GM19395 (cell line): ENCODE data around the gene SLC25A18.

Experiments
- ATAC-seq: cut with Tn5 transposase; IDR thresholded peaks from one replicate; pipeline ENCODE4 v1.9.1; 2021; ENCODE audit warnings: mild to moderate bottlenecking, moderate library complexity; ENCODE audit not compliant: unreplicated experiment

Gene SLC25A18

DNA sequence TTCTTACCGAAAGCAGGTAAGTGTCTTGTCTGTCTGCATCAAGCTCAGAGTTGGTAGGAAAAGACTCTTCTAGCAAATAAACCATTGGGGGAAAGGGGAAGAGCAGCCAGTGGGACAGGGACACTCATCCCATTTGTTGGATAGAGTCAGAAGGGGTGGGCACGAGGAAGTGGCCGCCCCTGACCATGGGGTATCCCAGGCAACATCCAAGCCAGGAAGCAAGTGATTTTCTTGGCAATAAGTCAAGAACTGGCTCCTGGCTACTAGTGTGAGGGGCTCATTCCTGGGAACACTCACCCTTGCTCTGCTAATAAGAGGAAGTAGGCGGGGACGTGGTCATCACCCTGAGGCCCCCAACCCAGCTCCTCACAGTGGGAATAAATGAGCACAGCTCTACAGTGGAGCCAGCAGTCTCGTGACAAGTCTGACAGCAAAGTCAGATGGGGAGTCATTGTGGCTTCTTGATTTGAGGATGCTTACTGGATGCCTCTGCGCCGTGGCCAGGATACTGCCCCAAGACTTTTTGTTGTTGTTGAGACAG lies 6.7 kb downstream of the SLC25A18 start:
- no peak for ATAC-seq

DNA sequence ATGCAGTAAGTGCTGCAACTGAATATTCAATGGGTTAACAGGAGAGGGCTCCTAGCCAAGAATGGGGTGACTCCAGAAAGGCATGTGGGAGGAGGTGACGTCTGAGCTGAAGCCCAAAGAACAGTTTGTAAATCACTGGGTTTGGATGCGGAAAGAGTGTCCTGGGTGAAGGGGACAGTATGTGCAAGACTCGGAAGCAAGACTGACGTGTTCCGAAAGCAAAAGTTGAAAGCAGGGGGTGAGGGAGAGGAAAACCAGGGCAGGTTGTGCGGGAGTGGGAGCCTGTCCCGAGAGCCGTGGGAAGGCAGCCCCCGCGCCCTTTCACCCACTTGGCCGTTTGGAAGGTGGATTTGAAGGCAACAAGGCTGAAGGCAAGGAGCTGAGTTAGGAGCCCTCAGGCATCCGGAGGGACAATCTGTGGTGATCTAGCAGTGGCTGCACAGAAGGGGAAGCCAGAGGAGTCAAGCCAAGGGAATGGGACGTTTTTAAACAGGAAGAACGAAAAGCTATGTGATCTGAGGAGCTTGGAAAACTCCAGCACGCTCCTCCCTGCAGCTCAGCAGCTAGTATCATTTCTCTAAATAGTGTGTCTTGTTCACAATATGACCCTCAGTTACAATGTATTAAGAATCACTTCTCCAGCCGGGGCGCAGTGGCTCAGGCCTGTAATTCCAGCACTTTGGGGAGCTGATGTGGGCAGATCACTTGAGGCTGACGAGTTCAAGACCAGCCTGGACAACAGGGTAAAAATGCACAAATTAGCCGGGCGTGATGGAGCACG lies 7.7 kb downstream of the SLC25A18 start:
- no peak for ATAC-seq

DNA sequence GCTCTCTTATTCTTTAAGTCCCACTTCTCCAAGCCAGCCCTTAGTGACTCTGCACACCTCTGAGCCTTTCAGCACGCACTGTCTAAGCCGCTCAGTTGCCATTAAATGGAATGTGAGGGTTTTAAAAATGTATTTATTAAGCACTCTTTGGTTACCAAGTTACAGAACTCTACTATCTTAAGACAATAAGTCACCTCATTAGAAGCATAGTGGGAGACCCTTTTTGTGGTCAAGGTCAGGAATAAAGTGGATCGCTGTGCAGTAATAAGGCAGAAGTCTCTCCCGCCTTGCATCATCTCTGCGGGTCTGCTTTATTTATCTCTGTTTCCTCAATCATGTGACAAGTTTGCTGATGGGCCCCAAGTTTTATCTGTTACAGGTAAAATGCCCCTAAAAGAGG lies 11.9 kb downstream of the SLC25A18 start:
- ATAC-seq = no peak

DNA sequence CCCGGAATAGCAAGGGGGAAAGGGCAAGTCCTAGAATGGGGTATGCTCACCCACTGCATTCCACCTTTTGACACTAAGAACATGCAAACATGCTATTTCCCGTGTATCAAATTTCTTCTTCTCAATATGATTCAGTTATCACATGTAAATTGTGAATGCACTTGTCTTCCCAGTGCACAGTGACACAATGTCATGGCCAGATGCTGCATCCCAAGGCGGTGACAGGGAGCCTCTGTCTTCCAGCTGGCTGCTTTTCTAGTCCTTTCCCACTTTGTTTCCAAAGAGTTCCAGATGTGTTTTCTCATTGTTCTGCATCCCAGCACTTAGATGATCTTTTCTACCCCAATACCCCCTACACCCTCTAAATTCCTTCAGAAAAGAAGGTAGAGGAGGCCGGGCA lies 12.4 kb downstream of the SLC25A18 start:
- no peak for ATAC-seq

DNA sequence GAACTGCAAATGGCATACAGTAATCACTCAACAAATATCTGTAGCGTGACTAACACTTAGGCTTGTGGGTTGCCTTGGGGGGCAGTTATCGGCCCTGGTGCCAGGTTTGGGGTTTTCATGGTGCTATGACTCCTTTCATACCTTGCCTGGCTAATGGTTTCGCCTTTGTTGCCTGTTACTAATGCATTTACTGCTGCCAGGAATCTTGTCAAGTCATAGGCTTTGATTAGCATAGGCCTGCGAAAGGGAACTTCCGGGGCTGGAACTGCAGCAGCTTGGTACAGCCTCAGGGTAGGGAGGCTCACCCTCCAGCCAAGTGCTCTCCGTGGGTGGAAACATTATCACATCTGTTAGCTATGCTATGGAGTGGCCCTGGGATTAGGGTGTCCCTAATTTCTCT lies 13.2 kb downstream of the SLC25A18 start:
- ATAC-seq = no peak

DNA sequence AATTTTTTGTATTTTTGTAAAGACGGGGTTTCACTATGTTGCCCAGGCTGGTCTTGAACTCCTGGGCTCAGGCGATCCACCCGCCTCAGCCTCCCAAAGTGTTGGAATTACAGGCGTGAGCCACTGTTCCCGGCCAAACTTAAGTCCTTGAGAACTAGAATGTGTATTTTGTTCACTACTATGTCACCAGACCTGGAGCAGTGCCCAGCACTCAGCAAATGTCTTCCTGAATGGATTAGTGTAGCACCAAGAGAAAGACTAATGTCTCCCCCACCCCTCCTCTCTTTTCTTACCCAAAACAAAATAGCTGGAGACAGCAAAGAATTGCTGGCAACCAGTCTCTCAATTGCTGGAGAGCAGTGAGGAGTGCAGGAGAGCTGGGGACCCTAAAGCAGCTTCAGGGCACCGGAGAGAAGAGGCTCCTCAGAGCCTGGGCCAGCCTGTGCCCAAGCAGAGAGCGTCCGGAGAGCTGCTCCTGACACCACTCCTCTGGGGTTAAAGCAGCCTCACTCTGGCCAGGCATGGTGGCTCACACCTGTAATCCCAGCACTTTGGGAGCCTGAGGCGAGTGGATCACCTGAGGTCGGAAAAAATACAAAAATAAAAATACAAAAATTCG lies 14.9 kb downstream of the SLC25A18 start:
- ATAC-seq = no peak

DNA sequence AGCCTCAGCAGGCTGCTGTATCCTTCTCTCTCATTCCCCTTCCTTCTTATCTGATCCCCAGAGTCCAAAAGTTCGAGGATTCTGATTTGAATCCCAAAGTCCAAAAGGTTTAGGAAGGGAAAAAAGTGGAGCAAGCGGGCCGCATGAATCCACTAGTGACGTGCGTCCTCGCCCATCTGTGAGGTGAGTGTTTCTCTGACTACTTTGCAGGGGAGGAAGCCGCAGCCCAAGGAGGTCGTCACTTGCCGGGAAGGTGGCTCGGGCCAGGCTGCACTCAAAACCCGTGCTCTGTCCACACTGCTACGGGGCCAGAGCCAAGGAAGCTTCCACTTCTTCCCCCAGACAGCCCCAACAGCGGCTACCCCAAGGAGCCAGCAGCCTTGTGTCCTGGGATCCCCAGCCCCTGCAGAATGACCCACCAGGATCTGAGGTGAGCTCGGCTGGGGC lies 16.3 kb downstream of the SLC25A18 start:
- ATAC-seq = no peak

DNA sequence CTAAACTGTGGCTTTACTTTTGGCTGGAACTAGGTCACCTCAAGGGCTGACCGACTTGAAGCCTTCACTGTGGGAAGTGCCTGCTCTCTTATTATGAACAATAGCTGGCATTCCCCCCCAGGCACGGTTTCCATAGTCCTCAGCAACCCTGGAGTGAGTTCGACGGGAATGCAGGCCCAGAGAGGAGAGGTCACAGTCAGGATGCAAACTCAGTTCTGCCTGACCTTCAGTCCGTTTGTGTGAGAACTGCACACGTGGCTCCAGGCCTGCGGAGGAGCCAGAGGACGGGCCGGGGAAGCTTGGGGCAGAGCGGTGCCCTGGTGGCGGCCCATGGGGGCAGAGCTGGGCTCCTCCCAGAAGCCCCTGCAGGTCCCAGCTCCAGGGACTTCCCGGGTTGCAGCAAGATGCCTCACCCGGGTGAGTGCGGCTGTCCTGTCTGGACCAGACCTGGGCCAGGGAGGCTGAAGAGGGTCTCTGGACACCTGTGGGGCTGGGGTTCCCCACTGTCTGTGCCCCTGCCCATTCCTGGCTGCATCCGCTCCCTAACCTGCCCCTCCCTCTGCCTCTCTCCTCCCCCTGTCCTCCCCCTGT lies 17.2 kb downstream of the SLC25A18 start:
- no peak for ATAC-seq

DNA sequence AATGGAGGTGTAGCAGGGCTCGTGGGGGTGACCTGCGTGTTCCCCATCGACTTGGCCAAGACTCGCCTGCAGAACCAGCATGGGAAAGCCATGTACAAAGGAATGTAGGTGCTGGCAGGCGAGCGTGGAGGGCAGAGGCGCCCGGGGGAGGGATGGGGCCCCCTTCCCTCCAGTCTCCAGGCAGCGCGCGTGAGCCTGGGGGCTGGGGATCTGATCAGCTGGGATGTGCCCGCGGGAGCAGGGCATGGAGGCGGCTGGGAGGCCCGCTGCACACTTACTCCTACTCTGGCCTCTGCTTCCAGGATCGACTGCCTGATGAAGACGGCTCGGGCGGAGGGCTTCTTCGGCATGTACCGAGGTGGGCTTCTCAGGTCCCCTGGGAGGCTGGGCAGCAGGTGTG lies 17.8 kb downstream of the SLC25A18 start:
- ATAC-seq = no peak

DNA sequence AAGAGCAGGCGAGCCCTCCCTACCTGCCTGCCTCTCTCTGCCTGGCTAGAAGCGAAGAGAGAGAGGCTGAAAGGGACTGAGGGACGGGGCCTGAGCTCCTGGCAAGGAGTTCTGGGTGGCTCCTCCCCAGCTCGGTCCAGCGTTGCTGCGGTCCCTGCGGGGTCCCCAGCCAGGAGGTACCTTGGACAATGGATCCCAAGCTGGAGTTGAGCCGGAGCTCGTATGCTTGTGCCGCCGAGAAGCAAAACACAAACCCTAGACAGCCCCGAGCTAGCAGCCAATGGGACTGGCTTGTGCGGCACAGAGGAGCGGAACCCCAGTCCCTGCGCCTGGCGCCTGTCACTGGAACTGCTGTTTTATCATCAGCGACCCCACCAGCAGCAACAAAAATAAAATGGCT lies 18.3 kb downstream of the SLC25A18 start:
- ATAC-seq = no peak

DNA sequence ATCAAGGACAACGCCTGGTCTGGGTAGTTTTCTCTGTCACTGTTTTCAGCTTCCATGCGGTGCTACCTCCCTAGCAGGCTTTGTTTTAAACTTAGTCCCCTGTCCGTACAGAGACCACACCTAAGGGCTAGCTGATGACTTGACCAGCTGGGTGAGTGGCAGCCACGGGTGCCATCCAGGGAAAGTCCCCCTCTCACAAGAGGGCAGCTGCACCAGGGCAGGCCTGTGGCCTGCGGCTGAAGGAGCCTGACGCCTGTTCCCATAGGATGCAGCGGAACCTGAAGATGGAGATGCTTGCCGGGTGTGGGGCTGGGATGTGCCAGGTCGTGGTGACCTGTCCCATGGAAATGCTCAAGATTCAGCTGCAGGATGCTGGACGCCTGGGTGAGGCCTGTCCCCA lies 19.9 kb downstream of the SLC25A18 start:
- no peak for ATAC-seq

DNA sequence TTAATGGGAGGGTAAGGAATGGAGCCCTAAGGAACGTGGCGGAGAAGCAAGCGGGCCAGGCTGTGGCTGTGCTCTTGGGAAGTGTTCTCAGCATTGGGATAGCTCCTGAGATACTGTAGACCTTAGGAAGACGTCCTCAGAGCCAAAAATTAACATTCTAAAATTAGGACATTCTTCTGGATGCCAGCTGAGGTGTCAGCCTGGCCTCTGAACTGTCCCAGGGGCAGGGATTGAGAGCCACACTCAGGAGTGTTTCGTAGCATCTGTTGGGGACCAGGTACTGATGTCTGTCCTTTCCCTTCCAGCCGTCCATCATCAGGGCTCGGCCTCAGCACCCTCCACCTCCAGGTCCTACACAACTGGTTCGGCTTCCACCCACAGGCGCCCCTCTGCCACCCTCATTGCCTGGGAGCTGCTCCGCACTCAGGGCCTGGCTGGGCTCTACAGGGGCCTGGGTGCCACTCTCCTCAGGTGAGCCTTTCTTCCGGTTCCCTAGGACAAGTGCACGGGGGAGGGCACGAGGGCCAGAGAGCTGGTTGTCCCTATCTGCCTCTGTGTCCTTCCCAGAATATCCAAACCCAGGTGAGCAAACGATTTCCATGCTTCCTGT lies 23.6 kb downstream of the SLC25A18 start:
- ATAC-seq = no peak

DNA sequence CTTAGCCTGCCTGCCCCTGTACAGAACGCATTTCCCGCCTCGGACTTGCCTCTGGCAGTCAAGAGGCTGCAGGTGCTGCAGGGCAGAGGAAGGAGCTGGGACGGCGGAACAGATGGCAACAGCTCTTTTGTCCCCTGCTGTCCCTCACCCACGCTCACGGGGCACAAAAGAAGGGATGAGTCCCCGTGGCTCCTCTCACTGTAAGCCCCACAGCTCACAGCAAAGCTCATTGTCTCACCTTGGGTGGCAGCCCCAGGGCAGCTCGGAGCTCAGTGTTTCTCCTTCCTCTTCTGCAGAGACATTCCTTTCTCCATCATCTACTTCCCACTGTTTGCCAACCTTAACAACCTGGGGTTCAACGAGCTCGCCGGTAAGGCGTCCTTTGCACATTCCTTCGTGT lies 24.3 kb downstream of the SLC25A18 start:
- no peak for ATAC-seq

DNA sequence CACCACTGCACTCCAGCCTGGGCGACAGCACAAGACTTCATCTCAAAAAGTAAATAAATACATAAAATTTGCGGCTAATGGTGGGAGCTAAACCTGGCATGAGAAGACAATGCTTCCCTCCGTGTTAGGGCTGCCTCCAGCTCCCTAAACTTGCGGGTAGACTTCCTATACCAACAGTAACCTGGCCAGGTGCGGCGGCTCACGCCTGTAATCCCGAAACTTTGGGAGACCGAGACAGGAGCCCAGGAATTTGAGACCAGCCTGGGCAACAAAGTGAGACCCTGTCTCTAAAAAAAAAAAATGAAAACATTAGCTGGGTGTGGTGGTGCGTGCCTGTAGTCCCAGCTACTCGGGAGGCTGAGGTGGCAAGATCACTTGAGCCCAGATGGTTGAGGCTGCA lies 25.3 kb downstream of the SLC25A18 start:
- ATAC-seq = no peak

DNA sequence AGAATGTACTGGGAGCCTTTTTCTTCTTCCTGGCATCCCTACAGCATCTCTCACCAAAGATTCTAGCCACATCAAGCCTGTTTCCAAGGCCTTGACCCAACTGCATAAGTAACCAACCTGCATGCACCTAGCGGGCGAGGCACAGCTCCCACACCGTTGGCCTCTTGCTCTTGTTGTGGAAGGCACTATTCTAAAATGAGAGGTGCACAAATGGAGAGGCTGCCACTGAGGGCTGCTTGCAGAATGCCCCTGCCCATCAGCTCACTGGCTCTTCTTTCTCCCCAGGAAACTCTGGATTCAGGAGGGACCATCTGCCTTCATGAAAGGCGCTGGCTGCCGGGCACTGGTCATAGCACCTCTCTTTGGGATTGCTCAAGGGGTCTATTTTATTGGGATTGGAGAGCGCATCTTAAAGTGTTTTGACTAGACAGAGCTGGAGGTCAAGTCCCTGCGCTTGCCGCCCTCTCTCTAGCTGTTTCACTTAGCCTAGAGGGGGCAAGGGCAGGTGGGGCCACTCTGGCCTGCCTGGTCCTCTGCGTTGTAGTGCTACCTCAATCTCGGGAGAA lies 26.6 kb downstream of the SLC25A18 start:
- no peak for ATAC-seq

DNA sequence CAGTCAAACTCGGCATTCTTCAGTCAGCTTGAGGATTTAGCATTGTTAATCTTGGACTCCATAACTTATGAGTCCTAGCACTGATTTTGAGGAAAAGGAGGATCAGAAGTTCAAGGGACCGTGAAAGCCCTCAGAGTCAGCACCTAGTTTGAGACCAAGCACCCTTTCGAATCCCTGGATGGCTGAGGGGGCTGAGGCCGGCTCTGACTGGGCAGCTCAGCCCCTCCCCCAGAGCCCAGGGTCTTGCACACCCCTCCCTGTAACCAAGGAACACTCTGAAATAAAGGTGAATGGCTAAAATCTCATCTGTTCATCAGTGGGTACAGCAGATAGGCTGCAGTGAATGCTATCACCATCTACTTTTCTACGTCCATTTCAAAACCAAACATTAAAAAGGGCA lies 27.3 kb downstream of the SLC25A18 start:
- ATAC-seq = no peak

DNA sequence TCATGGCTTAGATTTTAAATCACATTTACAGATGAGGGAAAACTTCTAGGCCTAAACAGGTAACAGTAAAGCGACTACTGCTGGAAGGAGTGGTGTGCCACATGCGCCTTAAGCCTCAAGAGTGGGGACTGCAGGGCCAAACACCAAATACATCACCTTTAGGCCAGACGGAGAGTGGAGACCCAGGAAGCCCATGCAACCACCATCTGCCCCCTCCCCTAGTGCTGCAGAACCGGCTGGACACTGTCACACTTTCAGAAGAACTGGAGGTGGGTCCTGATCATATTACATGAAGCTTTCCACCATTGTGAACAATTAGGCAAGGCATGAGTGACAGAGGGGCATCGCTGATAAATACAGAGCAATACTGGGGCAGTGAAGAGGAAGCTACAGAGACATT lies 28.9 kb downstream of the SLC25A18 start:
- ATAC-seq = no peak

DNA sequence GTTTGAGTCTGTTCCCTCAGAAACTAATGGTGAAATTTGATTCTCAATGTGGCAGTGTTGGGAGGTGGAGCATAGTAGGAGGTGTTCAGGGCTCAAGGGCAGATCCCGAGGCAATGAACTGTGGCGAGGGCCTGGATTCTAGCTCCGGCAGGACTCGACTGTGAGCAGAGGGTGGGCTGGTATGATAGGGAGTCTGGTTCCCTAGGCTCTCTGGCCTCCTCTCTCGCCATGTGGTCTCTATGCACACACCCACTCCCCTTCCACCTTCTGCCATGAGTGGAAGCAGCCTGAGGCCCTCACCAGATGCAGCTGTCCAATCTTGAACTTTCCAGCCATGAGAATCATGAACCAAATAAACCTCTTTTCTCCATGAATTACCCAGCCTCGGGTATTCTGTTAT lies 32.9 kb downstream of the SLC25A18 start:
- ATAC-seq = no peak

DNA sequence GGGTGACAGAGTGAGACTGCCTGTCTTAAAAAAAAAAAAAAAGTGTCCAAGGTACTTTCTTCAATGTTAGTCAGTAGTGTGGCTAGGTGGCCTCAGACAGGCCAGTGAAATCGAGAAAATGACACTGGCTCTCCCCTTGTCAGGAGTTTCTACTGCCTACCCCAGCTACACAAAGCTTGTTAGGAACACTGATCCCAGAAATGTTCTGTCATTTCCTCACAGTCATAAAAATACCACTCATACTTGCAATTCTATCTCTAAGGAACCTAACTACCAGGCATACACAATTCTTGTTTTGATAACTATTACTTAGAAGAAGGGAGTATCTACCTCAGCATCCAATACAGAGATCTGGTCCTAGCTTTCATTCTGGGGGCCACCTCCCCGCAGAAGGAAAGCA lies 33.9 kb downstream of the SLC25A18 start:
- no peak for ATAC-seq

DNA sequence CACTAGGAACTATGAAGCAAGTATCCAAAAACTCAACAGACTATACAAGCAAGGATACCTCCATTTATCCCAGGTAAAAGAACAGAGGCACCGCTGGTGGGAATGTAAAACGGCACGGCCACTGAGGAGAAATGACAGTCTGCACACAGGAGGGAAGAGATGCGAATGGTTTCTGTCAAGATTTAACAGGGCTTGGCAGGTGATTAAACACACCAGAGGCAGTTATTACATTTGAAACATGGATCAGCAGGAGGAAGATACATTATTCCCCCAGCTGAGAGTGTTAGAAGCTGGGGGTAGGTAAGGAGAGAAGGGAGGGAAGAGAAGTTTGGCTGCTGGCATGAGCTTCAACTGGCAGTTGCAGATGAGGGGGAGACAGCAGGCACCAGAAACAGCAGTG lies 35.0 kb downstream of the SLC25A18 start:
- ATAC-seq = no peak

DNA sequence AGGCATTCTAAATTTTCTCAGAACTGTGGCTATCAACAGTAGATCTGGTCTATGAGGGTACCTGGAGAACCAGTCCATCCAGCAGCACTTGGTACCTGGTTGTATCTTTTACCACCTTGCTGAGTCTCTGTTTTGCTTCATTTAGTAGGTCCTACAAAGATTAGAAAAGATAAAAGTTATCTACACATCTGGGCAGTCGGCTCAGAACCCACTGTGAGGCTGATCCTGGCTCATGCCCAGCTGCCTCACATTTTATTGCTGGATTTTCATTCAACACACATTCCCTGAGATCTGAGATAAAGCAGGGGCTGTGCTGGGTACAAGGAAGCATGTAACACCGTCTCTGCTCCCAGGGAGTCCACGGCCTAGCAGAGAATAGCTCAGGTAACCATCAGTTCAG lies 37.7 kb downstream of the SLC25A18 start:
- no peak for ATAC-seq
